ENCODE data around the gene RNF152.

Gene RNF152

GRCh38 chr18:61838521-61838920 is 54.3 kb downstream of the RNF152 start:
- no peak for DNase-seq (ENCODE audit: extremely low read depth, low read depth)
- TF ChIP-seq CTCF (IDR thresholded peaks at IDR 0.05; ENCODE audit: low read depth, low read length, missing control alignments), result no peak

GRCh38 chr18:61833978-61834377 is 58.8 kb downstream of the RNF152 start:
- DNase-seq (ENCODE audit: extremely low read depth, low read depth), result peak; percentile 14
- H3K4me3 ChIP-seq (replicated peaks; ENCODE audit: low read depth, low read length), result no peak overlapping the region
- TF ChIP-seq CTCF (IDR thresholded peaks at IDR 0.05; ENCODE audit: low read depth, low read length, missing control alignments), result no peak

More at GRCh38 chr18:61838521-61838920, 54.3 kb downstream of the RNF152 start:
- no peak overlapping the region for H3K4me3 ChIP-seq (replicated peaks; ENCODE audit: low read depth, low read length)

GRCh38 chr18:61833387-61833786 is 59.4 kb downstream of the RNF152 start:
- DNase-seq (ENCODE audit: extremely low read depth, low read depth), result peak; percentile 63
- TF ChIP-seq CTCF (IDR thresholded peaks at IDR 0.05; ENCODE audit: low read depth, low read length, missing control alignments), result no peak
- H3K4me3 ChIP-seq (replicated peaks; ENCODE audit: low read depth, low read length), result no peak overlapping the region

GRCh38 chr18:61832858-61833257 is 59.9 kb downstream of the RNF152 start:
- no peak for TF ChIP-seq CTCF (IDR thresholded peaks at IDR 0.05; ENCODE audit: low read depth, low read length, missing control alignments)
- DNase-seq (ENCODE audit: extremely low read depth, low read depth), result no peak

GRCh38 chr18:61831071-61831470 is 61.7 kb downstream of the RNF152 start:
- DNase-seq (ENCODE audit: extremely low read depth, low read depth), result no peak
- no peak for TF ChIP-seq CTCF (IDR thresholded peaks at IDR 0.05; ENCODE audit: low read depth, low read length, missing control alignments)
- H3K4me3 ChIP-seq (replicated peaks; ENCODE audit: low read depth, low read length), result no peak overlapping the region

More at GRCh38 chr18:61832858-61833257, 59.9 kb downstream of the RNF152 start:
- H3K4me3 ChIP-seq (replicated peaks; ENCODE audit: low read depth, low read length), result no peak overlapping the region

- DNase-seq (ENCODE audit: extremely low read depth, low read depth), result no peak
Observed at GRCh38 chr18:61829108-61829507, 63.7 kb downstream of the RNF152 start.

More at GRCh38 chr18:61829108-61829507, 63.7 kb downstream of the RNF152 start:
- no peak for TF ChIP-seq CTCF (IDR thresholded peaks at IDR 0.05; ENCODE audit: low read depth, low read length, missing control alignments)
- no peak overlapping the region for H3K4me3 ChIP-seq (replicated peaks; ENCODE audit: low read depth, low read length)

Data from HFF-Myc (cell line).